Panc1 (cell line): ENCODE data around the gene NPAS1. TPM values are rescaled to one million over a fixed set of nuclear protein-coding genes. Genes with fewer than 3 reads are reported as not detected.

Experiments
- ATAC-seq: fragments of 200-7000 bp; cut with Tn5 transposase; 2 replicates; pipeline ENCODE4 v1.9.1; 2020; ENCODE audit warnings: mild to moderate bottlenecking, moderate library complexity
- BruUV-seq: library from RNA; stranded (reverse); fragments of 400-500 nt; replicated peaks from 2 replicates; lab custom pipeline; 2021; lab: Mats Ljungman, UMichigan
- CTCF ChIA-PET: fragments of 300-600 bp; sonication (Branson Sonifier 250); formaldehyde crosslinking; loops from one replicate; lab custom pipeline; 2022; ENCODE audit warnings: antibody characterized with exemption; lab: Charles Lee
- POLR2A ChIA-PET: fragments of 300-600 bp; sonication (Branson Sonifier 250); formaldehyde crosslinking; loops from one replicate; lab custom pipeline; 2022; ENCODE audit warnings: antibody characterized with exemption; lab: Charles Lee
- DNase-seq: peaks from one replicate; pipeline ENCODE4 v3.0.0-alpha.2; 2010; ENCODE audit warnings: low read depth, low spot score
- H3K27ac ChIP-seq: 2 replicates; pipeline ENCODE4 v1.5.1; 2011; ENCODE audit warnings: mild to moderate bottlenecking, low read length, inconsistent platforms
- H3K27me3 ChIP-seq: fragments of 200-500 bp; sonication (Bioruptor generic); 2 replicates; pipeline ENCODE4 v1.6.0; 2014; ENCODE audit warnings: low read length, inconsistent platforms; ENCODE audit not compliant: control insufficient read depth, insufficient read depth
- H3K36me3 ChIP-seq: fragments of 200-500 bp; sonication (Bioruptor generic); 2 replicates; pipeline ENCODE4 v1.5.1; 2014; ENCODE audit warnings: inconsistent platforms, mild to moderate bottlenecking, low read length, moderate library complexity; ENCODE audit not compliant: control insufficient read depth, insufficient read depth
- H3K4me1 ChIP-seq: 2 replicates; pipeline ENCODE4 v1.5.1; 2011; ENCODE audit warnings: inconsistent platforms, mild to moderate bottlenecking, low read length, moderate library complexity; ENCODE audit not compliant: control insufficient read depth, insufficient read depth
- H3K4me3 ChIP-seq, 2 experiments: 2 replicates each; pipeline ENCODE4 v1.5.1; 2011 to 2012; ENCODE audit warnings: low read depth in 2 of 2, low read length in 2 of 2, mild to moderate bottlenecking in 2 of 2, inconsistent platforms in 1 of 2, moderate library complexity in 1 of 2
- H3K9me3 ChIP-seq: fragments of 200-500 bp; sonication (Bioruptor generic); 2 replicates; pipeline ENCODE4 v1.5.1; 2014; ENCODE audit warnings: low read depth, mild to moderate bottlenecking, inconsistent platforms, low read length, moderate library complexity; ENCODE audit not compliant: control insufficient read depth, insufficient read depth
- POLR2AphosphoS5 ChIP-seq: IDR thresholded peaks from 2 replicates; pipeline ENCODE4 v1.6.1; 2012; ENCODE audit warnings: mild to moderate bottlenecking, low read depth, low read length, moderate library complexity
- SIN3A ChIP-seq: IDR thresholded peaks from 2 replicates; pipeline ENCODE4 v1.6.1; 2012; ENCODE audit warnings: low read depth, mild to moderate bottlenecking, low read length, moderate library complexity, borderline replicate concordance; ENCODE audit not compliant: insufficient read depth
- TCF7L2 ChIP-seq: IDR thresholded peaks from 2 replicates; pipeline ENCODE4 v1.6.1; 2011; ENCODE audit warnings: mild to moderate bottlenecking, low read depth, low read length, inconsistent platforms
- in situ Hi-C: cut with HindIII; loops from 2 replicates; pipeline ENCODE4 v1.10.0; 2016; ENCODE audit warnings: low sequenced_read_pairs, low pct_unique_long_range_greater_than_20kb
- intact Hi-C: fragments of 100-400 bp; cut with micrococcal nuclease; formaldehyde crosslinking; loops from one replicate; pipeline ENCODE4 v1.10.0; 2022; ENCODE audit not compliant: unreplicated experiment
- total RNA-seq: library from RNA; stranded (reverse); gene quantifications from one replicate; pipeline ENCODE4 v1.2.1, GENCODE V29; 2021; ENCODE audit not compliant: unreplicated experiment
- TF ChIP-seq, protein P1 (sequence below): fragments of 450-650 bp; IDR thresholded peaks from 2 replicates; pipeline ENCODE4 v1.5.1; 2017; ENCODE audit warnings: mild to moderate bottlenecking
- TF ChIP-seq, protein P2 (sequence below), 2 experiments: IDR thresholded peaks; 2 replicates each; pipeline ENCODE4 v1.6.1; 2011 to 2012; ENCODE audit warnings: low read depth in 2 of 2, control low read depth in 1 of 2, low read length in 1 of 2, mild to moderate bottlenecking in 1 of 2, moderate library complexity in 1 of 2; ENCODE audit not compliant: insufficient read depth in 1 of 2

NPAS1 gene
- total RNA-seq, 1 experiment from 2014 or later, result 3.6 TPM

DNA sequence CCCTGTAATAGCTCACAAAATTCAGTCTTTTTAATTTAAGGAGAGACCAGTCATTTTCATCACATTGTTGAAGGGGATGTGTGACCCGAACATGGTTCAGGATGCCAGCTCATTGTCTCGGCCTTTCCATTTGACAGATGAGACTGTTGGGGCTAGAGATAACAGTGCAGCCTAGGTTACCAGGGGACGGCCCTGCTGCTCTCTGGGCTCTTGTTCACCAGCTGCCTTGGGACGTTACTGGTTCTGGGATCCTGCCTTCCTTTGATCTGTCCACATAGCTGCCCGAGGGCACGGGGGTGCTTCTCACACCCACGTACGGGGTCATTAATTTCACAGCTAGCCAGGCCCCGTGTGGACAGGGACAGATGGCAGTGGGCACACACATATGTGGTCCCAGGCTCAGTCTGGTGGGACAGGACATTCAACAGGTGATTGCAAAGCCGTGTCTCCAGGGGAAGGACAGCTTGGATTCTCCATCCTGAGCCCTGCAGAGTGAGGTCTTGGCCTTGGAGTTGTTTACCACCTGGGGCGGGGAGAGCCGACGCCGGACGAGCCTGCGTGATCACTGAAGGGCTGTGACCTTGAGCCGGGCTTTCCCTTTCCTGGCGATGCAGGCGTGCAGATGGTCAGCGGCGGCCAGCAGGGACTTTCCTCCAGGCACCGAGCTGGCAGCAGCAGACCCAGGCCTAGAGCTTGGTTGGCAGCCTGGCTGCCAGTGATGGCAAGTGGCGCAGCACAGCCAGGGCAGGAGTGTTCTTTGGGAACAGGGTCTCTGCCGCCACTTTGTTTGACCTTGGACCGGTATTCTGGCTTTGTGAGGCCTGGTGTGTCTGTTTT lies 26.7 kb upstream of the NPAS1 start:
- Histone ChIP-seq H3K9me3 (no peaks in the 10 kb centered on the region), H3K27me3 (no peaks in the 10 kb centered on the region), H3K36me3 (peaks cover 2% of the 10 kb centered on the region; the same call in 1 of the 2 replicates), H3K4me3 (no peak overlapping the region), H3K4me1 (peaks cover 7% of the 10 kb centered on the region), H3K27ac (no peak overlapping the region)
- ATAC-seq (no peak), DNase-seq (no peak)
- POLR2A ChIA-PET, result interaction anchor here (0.7 kb wide), 1 partner anchor 37 kb away, joined by 15 read pairs; no protein-coding TSS in a partner anchor
- in situ Hi-C loops, result no loop called here
- TF ChIP-seq, protein P1, sequence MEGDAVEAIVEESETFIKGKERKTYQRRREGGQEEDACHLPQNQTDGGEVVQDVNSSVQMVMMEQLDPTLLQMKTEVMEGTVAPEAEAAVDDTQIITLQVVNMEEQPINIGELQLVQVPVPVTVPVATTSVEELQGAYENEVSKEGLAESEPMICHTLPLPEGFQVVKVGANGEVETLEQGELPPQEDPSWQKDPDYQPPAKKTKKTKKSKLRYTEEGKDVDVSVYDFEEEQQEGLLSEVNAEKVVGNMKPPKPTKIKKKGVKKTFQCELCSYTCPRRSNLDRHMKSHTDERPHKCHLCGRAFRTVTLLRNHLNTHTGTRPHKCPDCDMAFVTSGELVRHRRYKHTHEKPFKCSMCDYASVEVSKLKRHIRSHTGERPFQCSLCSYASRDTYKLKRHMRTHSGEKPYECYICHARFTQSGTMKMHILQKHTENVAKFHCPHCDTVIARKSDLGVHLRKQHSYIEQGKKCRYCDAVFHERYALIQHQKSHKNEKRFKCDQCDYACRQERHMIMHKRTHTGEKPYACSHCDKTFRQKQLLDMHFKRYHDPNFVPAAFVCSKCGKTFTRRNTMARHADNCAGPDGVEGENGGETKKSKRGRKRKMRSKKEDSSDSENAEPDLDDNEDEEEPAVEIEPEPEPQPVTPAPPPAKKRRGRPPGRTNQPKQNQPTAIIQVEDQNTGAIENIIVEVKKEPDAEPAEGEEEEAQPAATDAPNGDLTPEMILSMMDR, result no peak
- TF ChIP-seq, protein P2, sequence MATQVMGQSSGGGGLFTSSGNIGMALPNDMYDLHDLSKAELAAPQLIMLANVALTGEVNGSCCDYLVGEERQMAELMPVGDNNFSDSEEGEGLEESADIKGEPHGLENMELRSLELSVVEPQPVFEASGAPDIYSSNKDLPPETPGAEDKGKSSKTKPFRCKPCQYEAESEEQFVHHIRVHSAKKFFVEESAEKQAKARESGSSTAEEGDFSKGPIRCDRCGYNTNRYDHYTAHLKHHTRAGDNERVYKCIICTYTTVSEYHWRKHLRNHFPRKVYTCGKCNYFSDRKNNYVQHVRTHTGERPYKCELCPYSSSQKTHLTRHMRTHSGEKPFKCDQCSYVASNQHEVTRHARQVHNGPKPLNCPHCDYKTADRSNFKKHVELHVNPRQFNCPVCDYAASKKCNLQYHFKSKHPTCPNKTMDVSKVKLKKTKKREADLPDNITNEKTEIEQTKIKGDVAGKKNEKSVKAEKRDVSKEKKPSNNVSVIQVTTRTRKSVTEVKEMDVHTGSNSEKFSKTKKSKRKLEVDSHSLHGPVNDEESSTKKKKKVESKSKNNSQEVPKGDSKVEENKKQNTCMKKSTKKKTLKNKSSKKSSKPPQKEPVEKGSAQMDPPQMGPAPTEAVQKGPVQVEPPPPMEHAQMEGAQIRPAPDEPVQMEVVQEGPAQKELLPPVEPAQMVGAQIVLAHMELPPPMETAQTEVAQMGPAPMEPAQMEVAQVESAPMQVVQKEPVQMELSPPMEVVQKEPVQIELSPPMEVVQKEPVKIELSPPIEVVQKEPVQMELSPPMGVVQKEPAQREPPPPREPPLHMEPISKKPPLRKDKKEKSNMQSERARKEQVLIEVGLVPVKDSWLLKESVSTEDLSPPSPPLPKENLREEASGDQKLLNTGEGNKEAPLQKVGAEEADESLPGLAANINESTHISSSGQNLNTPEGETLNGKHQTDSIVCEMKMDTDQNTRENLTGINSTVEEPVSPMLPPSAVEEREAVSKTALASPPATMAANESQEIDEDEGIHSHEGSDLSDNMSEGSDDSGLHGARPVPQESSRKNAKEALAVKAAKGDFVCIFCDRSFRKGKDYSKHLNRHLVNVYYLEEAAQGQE (IDR thresholded peaks at IDR 0.05; ENCODE audit: insufficient read depth in 1 of 2, low read depth in 2 of 2, low read length in 1 of 2), result no peak
- intact Hi-C loops, result loop anchor here (5.0 kb wide), 1 partner anchor 126 kb away; no protein-coding TSS in a partner anchor
- CTCF ChIA-PET, result interaction anchor here (0.6 kb wide), 2 partner anchors 138 to 155 kb away, joined by 3 to 16 read pairs; no protein-coding TSS in a partner anchor
- no TSS peak for BruUV-seq

DNA sequence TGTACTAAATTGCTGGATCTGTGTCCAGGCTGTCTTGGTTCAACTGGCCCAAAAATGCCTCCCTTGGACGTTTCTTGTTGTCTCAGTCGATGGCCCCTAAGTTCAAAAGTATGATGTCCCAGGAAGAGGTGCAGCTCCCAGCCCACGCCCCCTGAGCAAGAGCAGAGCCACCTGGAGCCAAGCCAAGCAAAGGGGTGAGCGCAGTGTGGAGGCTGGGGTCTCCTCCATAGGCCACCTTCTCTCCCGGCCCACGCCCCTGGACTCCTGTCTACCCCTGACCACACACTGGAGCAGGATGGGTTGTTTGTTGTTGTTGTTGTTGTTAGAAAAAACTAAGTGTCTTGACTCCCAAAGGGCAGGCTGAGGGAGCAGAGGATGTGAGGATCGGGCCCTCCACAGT lies 26.0 kb upstream of the NPAS1 start:
- intact Hi-C loops, result loop anchor here (5.0 kb wide), 1 partner anchor 126 kb away; no protein-coding TSS in a partner anchor
- peaks cover 2% of the 10 kb centered on the region; the same call in 1 of the 2 replicates for H3K36me3 ChIP-seq
- in situ Hi-C loops, result no loop called here
- TF ChIP-seq, protein P1, result no peak
- TF ChIP-seq TCF7L2, result no peak
- TF ChIP-seq, protein P2 (IDR thresholded peaks at IDR 0.05; ENCODE audit: insufficient read depth in 1 of 2, low read depth in 2 of 2, low read length in 1 of 2), result no peak
- no peak for TF ChIP-seq POLR2AphosphoS5
- TF ChIP-seq SIN3A, result no peak
- BruUV-seq, result no TSS peak
- ChIA-PET POLR2A (no interaction called here), CTCF (interaction anchor here (0.6 kb wide), 2 partner anchors 139 to 156 kb away, joined by 3 to 16 read pairs; no protein-coding TSS in a partner anchor)
- H3K4me1 ChIP-seq, result peaks cover 7% of the 10 kb centered on the region
- no peak overlapping the region for H3K4me3 ChIP-seq
- DNase-seq, result no peak
- no peak overlapping the region for H3K27ac ChIP-seq
- no peak for ATAC-seq
- H3K9me3 ChIP-seq, result no peaks in the 10 kb centered on the region
- H3K27me3 ChIP-seq, result no peaks in the 10 kb centered on the region
